K562 (cell line): Measurements from ENCODE around the gene BRCA1. TPM values are rescaled to one million over a fixed set of nuclear protein-coding genes. Genes with fewer than 3 reads are reported as not detected.

Experiments used
- ATAC-seq: fragments of 200-7000 bp; cut with Tn5 transposase; 3 replicates; pipeline ENCODE4 v1.9.1; 2020; ENCODE audit warnings: moderate library complexity
- BruUV-seq: library from RNA; stranded (reverse); fragments of 400-500 nt; replicated peaks from 2 replicates; lab custom pipeline; 2021; lab: Mats Ljungman, UMichigan
- CTCF ChIA-PET: fragments of 300-600 bp; formaldehyde crosslinking; extraction: SDS; loops from one replicate; lab custom pipeline; 2021; ENCODE audit warnings: low intra/inter-chr PET ratio; lab: Yijun Ruan, JAX
- POLR2A ChIA-PET: fragments of 300-600, 350-650 bp; sonication (Branson Sonifier 250); formaldehyde crosslinking; extraction: SDS; loops from one replicate; lab custom pipeline; 2021; ENCODE audit warnings: antibody characterized with exemption, inconsistent platforms; lab: Yijun Ruan, JAX
- DNase-seq, 4 experiments: peaks; one replicate each; pipeline versions ENCODE4 v3.0.0 to v3.0.0-alpha.2; 2011 to 2018; ENCODE audit warnings: low spot score in 3 of 4, mixed read lengths in 3 of 4; ENCODE audit errors: extremely low read depth in 1 of 4
- FAIRE-seq: peaks from 2 replicates; lab custom pipeline; 2011; peaks lifted over from hg19 to GRCh38; lab: Jason Lieb, UNC
- H2AFZ ChIP-seq: 2 replicates; pipeline ENCODE4 v1.6.0; 2011; ENCODE audit warnings: low read depth, low read length, control low read depth, inconsistent platforms
- H3K27ac ChIP-seq: fragments of 200-600 bp; 3 replicates; pipeline ENCODE4 v1.8.0; 2011; ENCODE audit warnings: low read depth, mild to moderate bottlenecking, control low read depth, inconsistent platforms, low read length, moderate library complexity, mixed read lengths; ENCODE audit errors: extremely low read depth
- H3K27me3 ChIP-seq, 2 experiments: fragments of 300-600 bp in 1 of 2; 2 replicates in 1 of 2; 3 replicates in 1 of 2; pipeline versions ENCODE4 v1.6.0 to v1.8.0; 2011; ENCODE audit warnings: inconsistent platforms in 2 of 2, low read length in 2 of 2, mild to moderate bottlenecking in 1 of 2, mixed read lengths in 1 of 2, moderate library complexity in 1 of 2; ENCODE audit not compliant: control insufficient read depth in 2 of 2, insufficient read depth in 2 of 2
- H3K36me3 ChIP-seq: fragments of 300-600 bp; 3 replicates; pipeline ENCODE4 v1.8.0; 2011; ENCODE audit warnings: mild to moderate bottlenecking, low read length, inconsistent platforms; ENCODE audit not compliant: control insufficient read depth, insufficient read depth
- H3K4me1 ChIP-seq, 2 experiments: fragments of 200-600 bp in 1 of 2; replicated peaks in 1 of 2; 2 replicates in 1 of 2; 3 replicates in 1 of 2; pipeline versions ENCODE4 v1.5.1 to v1.8.0; 2011; ENCODE audit warnings: inconsistent platforms in 2 of 2, low read length in 2 of 2, mild to moderate bottlenecking in 1 of 2, mixed read lengths in 1 of 2, moderate library complexity in 1 of 2; ENCODE audit not compliant: control insufficient read depth in 2 of 2, insufficient read depth in 2 of 2
- H3K4me2 ChIP-seq: 2 replicates; pipeline ENCODE4 v1.6.1; 2011; ENCODE audit warnings: low read length, control low read depth, inconsistent platforms, mixed read lengths; ENCODE audit not compliant: insufficient read depth
- H3K4me3 ChIP-seq: fragments of 200-600 bp; sonication (generic), shearing (Covaris generic); 2 replicates; pipeline ENCODE4 v1.5.1; 2016; ENCODE audit warnings: control low read depth, inconsistent platforms
- H3K79me2 ChIP-seq: fragments of 200-600 bp; 3 replicates; pipeline ENCODE4 v1.8.0; 2011; ENCODE audit warnings: low read length, inconsistent platforms; ENCODE audit not compliant: control insufficient read depth, insufficient read depth
- H3K9ac ChIP-seq, 2 experiments: 2 replicates each; pipeline versions ENCODE4 v1.6.0 to v1.6.1; 2011; ENCODE audit warnings: low read depth in 2 of 2, low read length in 2 of 2, control low read depth in 1 of 2, inconsistent platforms in 1 of 2, mild to moderate bottlenecking in 1 of 2, mixed read lengths in 1 of 2; ENCODE audit not compliant: insufficient read depth in 1 of 2
- H3K9me1 ChIP-seq: one replicate; pipeline ENCODE4 v1.6.0; 2011; ENCODE audit warnings: inconsistent platforms, mild to moderate bottlenecking, low read length, moderate library complexity; ENCODE audit not compliant: control insufficient read depth, insufficient read depth
- H3K9me3 ChIP-seq: replicated peaks from 2 replicates; pipeline ENCODE4 v1.5.1; 2011; ENCODE audit warnings: low read depth, low read length, inconsistent platforms; ENCODE audit not compliant: control insufficient read depth, insufficient read depth
- H4K20me1 ChIP-seq: replicated peaks from 2 replicates; pipeline ENCODE4 v1.6.1; 2011; ENCODE audit warnings: low read length, inconsistent platforms, mixed read lengths; ENCODE audit not compliant: control insufficient read depth, insufficient read depth
- PHTF2 ChIP-seq: fragments of 250-450 bp; sonication (Bioruptor Pico); IDR thresholded peaks from 2 replicates; pipeline ENCODE4 v1.5.0; 2021; ENCODE audit warnings: mild to moderate bottlenecking
- TRIM24 ChIP-seq, 2 experiments: fragments of 450-650 bp; IDR thresholded peaks; 2 replicates each; pipeline ENCODE4 v1.6.1; 2016
- XRCC5 ChIP-seq: fragments of 200-400 bp; formaldehyde crosslinking; IDR thresholded peaks from 2 replicates; pipeline ENCODE4 v1.6.1; 2017; ENCODE audit warnings: low read depth, mild to moderate bottlenecking, low read length
- ZNF280B ChIP-seq: fragments of 250-450 bp; sonication (Bioruptor Pico); IDR thresholded peaks from 2 replicates; pipeline ENCODE4 v1.5.1; 2021; ENCODE audit warnings: mild to moderate bottlenecking
- ZNF512 ChIP-seq: IDR thresholded peaks from 2 replicates; pipeline ENCODE4 v1.6.1; 2016; ENCODE audit warnings: missing genetic modification characterization, missing compliant biosample characterization
- WGBS: fragments of 100-300 bp; shearing (Covaris generic); methylation state at CpG from one replicate; pipeline ENCODE4 v1.1.6; 2016; ENCODE audit warnings: low coverage, mixed read lengths; ENCODE audit not compliant: insufficient coverage; ENCODE audit errors: missing lambda C conversion rate; 5-methylcytosine and 5-hydroxymethylcytosine counted together
- in situ Hi-C: fragments of 300-500 bp; cut with MboI; formaldehyde crosslinking; loops from 4 replicates; pipeline ENCODE4 v1.15.0; 2018; ENCODE audit warnings: inconsistent platforms, mixed read lengths
- intact Hi-C: fragments of 100-400 bp; cut with micrococcal nuclease; formaldehyde crosslinking; loops from 2 replicates; pipeline ENCODE4 v1.14.2; 2022
- polyA plus RNA-seq, 8 experiments: library from polyadenylated mRNA; depleted of rRNA in 4 of 8; stranded (reverse) in 5 of 8; unstranded in 3 of 8; fragments of >200 nt; fragmentation: Nextera tagmentation in 2 of 8; fragmentation: Illumina TruSeq in 1 of 8; extraction: Ambion mirVana in 2 of 8; extraction: Trizol in 1 of 8; gene quantifications; 2 replicates each; pipeline versions ENCODE4 v1.2.1 to v1.2.3, GENCODE V29; 2011 to 2014; ENCODE audit warnings: inconsistent platforms in 1 of 8, missing spikeins in 1 of 8
- total RNA-seq, 7 experiments: library from RNA; depleted of rRNA in 6 of 7; stranded (reverse); fragments of >200 nt in 6 of 7; fragmentation: Illumina TruSeq in 2 of 7; extraction: Trizol in 2 of 7; gene quantifications; 2 replicates each; pipeline versions ENCODE4 v1.2.1 to v1.2.3, GENCODE V29; 2011 to 2021; ENCODE audit warnings: low replicate concordance in 1 of 7
- TF ChIP-seq, protein P1 (sequence below): fragments of 450-650 bp; IDR thresholded peaks from 2 replicates; pipeline ENCODE4 v1.6.1; 2016; ENCODE audit warnings: mild to moderate bottlenecking, moderate library complexity
- TF ChIP-seq, protein P2 (sequence below): fragments of 450-650 bp; formaldehyde crosslinking; IDR thresholded peaks from 2 replicates; pipeline ENCODE4 v1.4.0; 2022; ENCODE audit warnings: missing genetic modification characterization

BRCA1 gene
- total and polyA plus RNA-seq, 9 of the 15 experiments (the other 6 are each of a cell fraction or from before 2014, with no cell fraction given): 25.9 to 95.3 (median 62.3) TPM

GRCh38 chr17:43104665-43105064, 20.5 kb downstream of the BRCA1 start:
- BruUV-seq: no TSS peak
- no peak overlapping the region for H3K27ac ChIP-seq
- CTCF ChIA-PET: no interaction called here
- DNase-seq (no peak), FAIRE-seq (no peak), ATAC-seq (no peak)
- peaks cover 84% of the 10 kb centered on the region for H3K36me3 ChIP-seq
- no peaks in the 10 kb centered on the region for H3K4me1 ChIP-seq
- H3K27me3 ChIP-seq: no peaks in the 10 kb centered on the region
- intact Hi-C loops (no loop called here), in situ Hi-C loops (no loop called here)
- POLR2A ChIA-PET: interaction anchor here (1.3 kb wide), 1 partner anchor 21 kb away, joined by 4 read pairs; the partner anchor contains the start of gene BRCA1
- H3K9me1 ChIP-seq: no peaks in the 10 kb centered on the region
- no peaks in the 10 kb centered on the region for H3K79me2 ChIP-seq
- no peaks in the 10 kb centered on the region for H4K20me1 ChIP-seq
- no peak overlapping the region for H3K4me2 ChIP-seq
- no peak overlapping the region for H3K4me3 ChIP-seq
- 86% methylated on average over 3 of the region's 3 CpGs for WGBS
- no peak overlapping the region for H2AFZ ChIP-seq
- H3K9me3 ChIP-seq: no peaks in the 10 kb centered on the region
- no peak overlapping the region for H3K9ac ChIP-seq
- no peak for TF ChIP-seq ZNF280B (CRISPR knock-in tag)
- TF ChIP-seq ZNF512: no peak
- TF ChIP-seq, protein P1, sequence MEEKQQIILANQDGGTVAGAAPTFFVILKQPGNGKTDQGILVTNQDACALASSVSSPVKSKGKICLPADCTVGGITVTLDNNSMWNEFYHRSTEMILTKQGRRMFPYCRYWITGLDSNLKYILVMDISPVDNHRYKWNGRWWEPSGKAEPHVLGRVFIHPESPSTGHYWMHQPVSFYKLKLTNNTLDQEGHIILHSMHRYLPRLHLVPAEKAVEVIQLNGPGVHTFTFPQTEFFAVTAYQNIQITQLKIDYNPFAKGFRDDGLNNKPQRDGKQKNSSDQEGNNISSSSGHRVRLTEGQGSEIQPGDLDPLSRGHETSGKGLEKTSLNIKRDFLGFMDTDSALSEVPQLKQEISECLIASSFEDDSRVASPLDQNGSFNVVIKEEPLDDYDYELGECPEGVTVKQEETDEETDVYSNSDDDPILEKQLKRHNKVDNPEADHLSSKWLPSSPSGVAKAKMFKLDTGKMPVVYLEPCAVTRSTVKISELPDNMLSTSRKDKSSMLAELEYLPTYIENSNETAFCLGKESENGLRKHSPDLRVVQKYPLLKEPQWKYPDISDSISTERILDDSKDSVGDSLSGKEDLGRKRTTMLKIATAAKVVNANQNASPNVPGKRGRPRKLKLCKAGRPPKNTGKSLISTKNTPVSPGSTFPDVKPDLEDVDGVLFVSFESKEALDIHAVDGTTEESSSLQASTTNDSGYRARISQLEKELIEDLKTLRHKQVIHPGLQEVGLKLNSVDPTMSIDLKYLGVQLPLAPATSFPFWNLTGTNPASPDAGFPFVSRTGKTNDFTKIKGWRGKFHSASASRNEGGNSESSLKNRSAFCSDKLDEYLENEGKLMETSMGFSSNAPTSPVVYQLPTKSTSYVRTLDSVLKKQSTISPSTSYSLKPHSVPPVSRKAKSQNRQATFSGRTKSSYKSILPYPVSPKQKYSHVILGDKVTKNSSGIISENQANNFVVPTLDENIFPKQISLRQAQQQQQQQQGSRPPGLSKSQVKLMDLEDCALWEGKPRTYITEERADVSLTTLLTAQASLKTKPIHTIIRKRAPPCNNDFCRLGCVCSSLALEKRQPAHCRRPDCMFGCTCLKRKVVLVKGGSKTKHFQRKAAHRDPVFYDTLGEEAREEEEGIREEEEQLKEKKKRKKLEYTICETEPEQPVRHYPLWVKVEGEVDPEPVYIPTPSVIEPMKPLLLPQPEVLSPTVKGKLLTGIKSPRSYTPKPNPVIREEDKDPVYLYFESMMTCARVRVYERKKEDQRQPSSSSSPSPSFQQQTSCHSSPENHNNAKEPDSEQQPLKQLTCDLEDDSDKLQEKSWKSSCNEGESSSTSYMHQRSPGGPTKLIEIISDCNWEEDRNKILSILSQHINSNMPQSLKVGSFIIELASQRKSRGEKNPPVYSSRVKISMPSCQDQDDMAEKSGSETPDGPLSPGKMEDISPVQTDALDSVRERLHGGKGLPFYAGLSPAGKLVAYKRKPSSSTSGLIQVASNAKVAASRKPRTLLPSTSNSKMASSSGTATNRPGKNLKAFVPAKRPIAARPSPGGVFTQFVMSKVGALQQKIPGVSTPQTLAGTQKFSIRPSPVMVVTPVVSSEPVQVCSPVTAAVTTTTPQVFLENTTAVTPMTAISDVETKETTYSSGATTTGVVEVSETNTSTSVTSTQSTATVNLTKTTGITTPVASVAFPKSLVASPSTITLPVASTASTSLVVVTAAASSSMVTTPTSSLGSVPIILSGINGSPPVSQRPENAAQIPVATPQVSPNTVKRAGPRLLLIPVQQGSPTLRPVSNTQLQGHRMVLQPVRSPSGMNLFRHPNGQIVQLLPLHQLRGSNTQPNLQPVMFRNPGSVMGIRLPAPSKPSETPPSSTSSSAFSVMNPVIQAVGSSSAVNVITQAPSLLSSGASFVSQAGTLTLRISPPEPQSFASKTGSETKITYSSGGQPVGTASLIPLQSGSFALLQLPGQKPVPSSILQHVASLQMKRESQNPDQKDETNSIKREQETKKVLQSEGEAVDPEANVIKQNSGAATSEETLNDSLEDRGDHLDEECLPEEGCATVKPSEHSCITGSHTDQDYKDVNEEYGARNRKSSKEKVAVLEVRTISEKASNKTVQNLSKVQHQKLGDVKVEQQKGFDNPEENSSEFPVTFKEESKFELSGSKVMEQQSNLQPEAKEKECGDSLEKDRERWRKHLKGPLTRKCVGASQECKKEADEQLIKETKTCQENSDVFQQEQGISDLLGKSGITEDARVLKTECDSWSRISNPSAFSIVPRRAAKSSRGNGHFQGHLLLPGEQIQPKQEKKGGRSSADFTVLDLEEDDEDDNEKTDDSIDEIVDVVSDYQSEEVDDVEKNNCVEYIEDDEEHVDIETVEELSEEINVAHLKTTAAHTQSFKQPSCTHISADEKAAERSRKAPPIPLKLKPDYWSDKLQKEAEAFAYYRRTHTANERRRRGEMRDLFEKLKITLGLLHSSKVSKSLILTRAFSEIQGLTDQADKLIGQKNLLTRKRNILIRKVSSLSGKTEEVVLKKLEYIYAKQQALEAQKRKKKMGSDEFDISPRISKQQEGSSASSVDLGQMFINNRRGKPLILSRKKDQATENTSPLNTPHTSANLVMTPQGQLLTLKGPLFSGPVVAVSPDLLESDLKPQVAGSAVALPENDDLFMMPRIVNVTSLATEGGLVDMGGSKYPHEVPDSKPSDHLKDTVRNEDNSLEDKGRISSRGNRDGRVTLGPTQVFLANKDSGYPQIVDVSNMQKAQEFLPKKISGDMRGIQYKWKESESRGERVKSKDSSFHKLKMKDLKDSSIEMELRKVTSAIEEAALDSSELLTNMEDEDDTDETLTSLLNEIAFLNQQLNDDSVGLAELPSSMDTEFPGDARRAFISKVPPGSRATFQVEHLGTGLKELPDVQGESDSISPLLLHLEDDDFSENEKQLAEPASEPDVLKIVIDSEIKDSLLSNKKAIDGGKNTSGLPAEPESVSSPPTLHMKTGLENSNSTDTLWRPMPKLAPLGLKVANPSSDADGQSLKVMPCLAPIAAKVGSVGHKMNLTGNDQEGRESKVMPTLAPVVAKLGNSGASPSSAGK: no peak
- TF ChIP-seq, protein P2, sequence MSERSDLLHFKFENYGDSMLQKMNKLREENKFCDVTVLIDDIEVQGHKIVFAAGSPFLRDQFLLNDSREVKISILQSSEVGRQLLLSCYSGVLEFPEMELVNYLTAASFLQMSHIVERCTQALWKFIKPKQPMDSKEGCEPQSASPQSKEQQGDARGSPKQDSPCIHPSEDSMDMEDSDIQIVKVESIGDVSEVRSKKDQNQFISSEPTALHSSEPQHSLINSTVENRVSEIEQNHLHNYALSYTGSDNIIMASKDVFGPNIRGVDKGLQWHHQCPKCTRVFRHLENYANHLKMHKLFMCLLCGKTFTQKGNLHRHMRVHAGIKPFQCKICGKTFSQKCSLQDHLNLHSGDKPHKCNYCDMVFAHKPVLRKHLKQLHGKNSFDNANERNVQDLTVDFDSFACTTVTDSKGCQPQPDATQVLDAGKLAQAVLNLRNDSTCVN (CRISPR knock-in tag): no peak
- no peak for TF ChIP-seq XRCC5
- TF ChIP-seq TRIM24 (IDR thresholded peaks at IDR 0.05): no peak
- no peak for TF ChIP-seq PHTF2 (CRISPR knock-in tag)
